HG02571 (cell line): ENCODE data around the gene VSX2.

Experiments used
- ATAC-seq: cut with Tn5 transposase; IDR thresholded peaks from one replicate; pipeline ENCODE4 v1.9.1; 2021; ENCODE audit warnings: mild to moderate bottlenecking, moderate library complexity; ENCODE audit not compliant: unreplicated experiment

Gene VSX2

DNA sequence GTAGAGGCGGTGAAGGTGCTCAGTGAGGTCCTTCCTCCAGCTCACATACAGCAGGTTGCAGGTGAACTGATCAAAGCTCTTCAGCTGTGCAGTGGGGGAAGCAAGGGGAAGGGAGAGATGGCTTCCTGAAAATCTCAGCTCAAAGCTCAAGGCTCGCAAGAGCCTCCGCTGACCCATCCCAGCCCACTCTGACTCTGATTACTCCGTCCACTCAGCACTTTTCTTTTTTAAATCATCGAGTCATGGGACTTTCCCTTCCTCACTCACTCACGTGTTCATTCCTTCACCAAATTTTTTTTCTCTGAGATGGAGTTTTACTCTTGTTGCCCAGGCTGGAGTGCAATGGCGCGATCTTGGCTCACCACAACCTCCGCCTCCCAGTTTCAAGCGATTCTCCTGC lies 58.7 kb downstream of the VSX2 start:
- no peak for ATAC-seq

- ATAC-seq = no peak
These were observed 59.9 kb downstream of the VSX2 start for GRCh38 chr14:74299061-74299545.

DNA sequence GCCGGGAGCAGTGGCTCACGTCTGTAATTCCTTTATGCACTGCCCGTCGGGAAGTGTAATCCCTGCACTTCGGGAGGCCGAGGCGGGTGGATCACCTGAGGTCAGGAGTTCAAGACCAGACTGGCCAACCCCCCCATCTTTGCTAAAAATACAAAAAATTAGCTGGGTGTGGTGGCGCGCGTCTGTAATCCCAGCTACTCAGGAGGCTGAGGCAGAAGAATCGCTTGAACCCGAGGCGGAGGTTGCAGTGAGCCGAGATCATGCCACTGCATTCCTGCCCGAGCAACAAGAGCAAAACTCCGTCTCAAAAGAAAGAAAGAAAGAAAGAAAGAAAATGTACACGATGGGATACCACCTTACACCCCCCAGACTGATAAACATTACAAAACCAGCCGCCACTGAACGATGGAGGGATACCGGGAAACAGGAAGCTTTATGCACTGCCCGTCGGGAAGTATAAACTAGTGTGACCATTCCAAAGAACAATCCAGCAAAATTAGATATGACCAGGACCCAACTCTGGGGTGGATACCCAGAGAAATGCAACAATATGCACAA lies 62.4 kb downstream of the VSX2 start:
- ATAC-seq = no peak

- no peak for ATAC-seq
These were observed 62.9 kb downstream of the VSX2 start for GRCh38 chr14:74302152-74302628.

DNA sequence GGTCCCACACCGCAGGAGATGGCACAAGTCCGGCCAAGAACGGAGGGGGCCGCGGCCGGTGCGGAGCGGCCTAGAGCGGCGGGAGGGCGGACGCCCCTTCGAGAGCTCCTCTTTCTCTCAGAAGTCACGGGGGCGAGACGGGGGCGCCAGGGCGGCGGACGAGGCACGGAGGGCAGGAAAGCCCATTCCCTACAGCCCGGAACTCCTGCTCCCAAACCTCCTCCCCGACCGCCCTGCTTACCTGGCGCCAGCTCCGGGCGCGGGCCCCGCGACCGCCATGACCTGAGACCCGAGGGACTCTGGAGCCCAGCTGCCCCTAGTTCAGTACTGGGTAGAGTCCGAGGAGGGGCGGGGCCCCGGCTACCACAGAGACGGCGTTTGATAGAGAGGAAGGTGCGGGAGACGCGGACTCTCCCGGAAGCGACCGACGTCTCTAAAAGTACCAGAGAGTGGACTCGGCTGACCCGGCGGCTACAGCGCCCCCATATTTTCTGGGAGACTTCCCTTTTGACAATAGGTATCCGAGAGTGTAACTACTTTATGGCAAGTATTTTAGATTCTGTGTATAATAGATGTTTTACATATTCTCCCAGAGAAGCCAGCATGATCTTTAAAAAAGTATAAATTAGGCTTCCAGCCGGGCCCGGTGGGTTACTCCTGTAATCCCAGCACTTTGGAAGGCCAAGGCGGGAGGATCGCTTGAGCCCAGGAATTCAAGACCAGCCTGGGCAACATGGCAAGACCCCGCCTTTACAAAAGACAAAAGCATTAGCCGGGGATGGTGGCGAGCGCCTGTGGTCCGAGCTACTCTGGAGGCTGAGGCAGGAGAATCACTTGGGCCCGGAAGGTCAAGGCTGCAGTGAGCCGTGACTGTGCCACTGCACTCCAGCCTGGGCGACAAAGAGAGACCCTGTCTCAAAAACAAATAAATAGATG lies 63.7 kb downstream of the VSX2 start, which contains the start of gene ABCD4:
Gene ABCD4, minus strand, starts transcription at position 301 of the 936 bp plus-strand sequence. Its CDS starts 22 bp downstream, at position 279.
- peak; percentile 98 for ATAC-seq

DNA sequence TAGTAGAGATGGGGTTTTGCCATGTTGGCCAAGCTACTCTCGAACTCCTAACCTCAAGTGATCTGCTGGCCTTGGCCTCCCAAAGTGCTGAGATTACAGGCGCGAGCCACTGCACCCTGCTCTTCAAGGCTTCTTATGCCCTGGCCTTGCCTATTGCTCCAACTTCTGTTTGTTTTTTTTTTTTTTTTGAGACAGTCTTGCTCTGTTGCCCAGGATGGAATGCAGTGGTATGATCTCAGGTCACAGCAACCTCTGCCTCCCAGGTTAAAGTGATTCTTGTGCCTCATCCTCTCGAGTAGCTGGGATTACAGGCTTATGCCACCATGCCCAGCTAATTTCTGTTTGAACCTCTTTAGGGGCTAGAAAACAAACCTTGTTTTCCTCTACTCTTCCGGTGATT lies 69.4 kb downstream of the VSX2 start:
- ATAC-seq = no peak

GRCh38 chr14:74309125-74310022 lies 70.1 kb downstream of the VSX2 start:
- ATAC-seq = no peak

GRCh38 chr14:74312161-74312560 lies 72.9 kb downstream of the VSX2 start:
- ATAC-seq = no peak
